HepG2 (cell line): ENCODE results near the gene ZBTB45. TPM values are rescaled to one million over a fixed set of nuclear protein-coding genes. Genes with fewer than 3 reads are reported as not detected.

Source experiments
- ATF4 ChIP-seq, 2 experiments: fragments of 450-650 bp in 1 of 2; sonication (generic) in 1 of 2; formaldehyde crosslinking; IDR thresholded peaks; 2 replicates each; pipeline versions ENCODE4 v1.5.0 to v1.8.0; 2020 to 2022; ENCODE audit warnings: mild to moderate bottlenecking in 1 of 2, missing genetic modification reagents in 1 of 2
- ERF ChIP-seq: IDR thresholded peaks from 2 replicates; pipeline ENCODE4 v1.6.1; 2018; ENCODE audit warnings: missing biosample characterization, missing genetic modification reagents
- GLI4 ChIP-seq: sonication (generic); formaldehyde crosslinking; IDR thresholded peaks from 2 replicates; pipeline ENCODE4 v1.5.1; 2020; ENCODE audit warnings: missing genetic modification reagents, mild to moderate bottlenecking, moderate library complexity, borderline replicate concordance
- ISX ChIP-seq: sonication (generic); formaldehyde crosslinking; conservative IDR thresholded peaks from 2 replicates; pipeline ENCODE4 v1.5.0; 2020; ENCODE audit warnings: missing genetic modification reagents
- MLX ChIP-seq: IDR thresholded peaks from 2 replicates; pipeline ENCODE4 v1.6.1; 2016
- MTF2 ChIP-seq: sonication (generic); formaldehyde crosslinking; IDR thresholded peaks from 2 replicates; pipeline ENCODE4 v1.5.0; 2020; ENCODE audit warnings: missing genetic modification reagents, borderline replicate concordance
- PHF8 ChIP-seq: sonication (generic); formaldehyde crosslinking; IDR thresholded peaks from 2 replicates; pipeline ENCODE4 v1.5.0; 2020; ENCODE audit warnings: missing genetic modification reagents
- REL ChIP-seq: sonication (generic); formaldehyde crosslinking; conservative IDR thresholded peaks from 2 replicates; pipeline ENCODE4 v1.8.0; 2022; ENCODE audit warnings: mild to moderate bottlenecking, missing genetic modification reagents, moderate library complexity
- SNAPC4 ChIP-seq: sonication (generic); formaldehyde crosslinking; IDR thresholded peaks from 2 replicates; pipeline ENCODE4 v1.4.0; 2020; ENCODE audit warnings: mild to moderate bottlenecking, missing genetic modification reagents
- ZBTB34 ChIP-seq: sonication (generic); formaldehyde crosslinking; IDR thresholded peaks from 2 replicates; pipeline ENCODE4 v1.8.0; 2022; ENCODE audit warnings: mild to moderate bottlenecking, missing genetic modification reagents
- ZC3H4 ChIP-seq: sonication (generic); formaldehyde crosslinking; IDR thresholded peaks from 2 replicates; pipeline ENCODE4 v1.4.0; 2020; ENCODE audit warnings: missing genetic modification reagents, borderline replicate concordance
- ZFP36L1 ChIP-seq: sonication (generic); formaldehyde crosslinking; IDR thresholded peaks from 2 replicates; pipeline ENCODE4 v1.8.0; 2022; ENCODE audit warnings: mild to moderate bottlenecking, missing genetic modification reagents, moderate library complexity
- ZFP91 ChIP-seq: sonication (generic); formaldehyde crosslinking; IDR thresholded peaks from 2 replicates; pipeline ENCODE4 v1.9.0; 2022; ENCODE audit warnings: missing genetic modification reagents, mild to moderate bottlenecking, borderline replicate concordance
- ZNF12 ChIP-seq: sonication (generic); formaldehyde crosslinking; IDR thresholded peaks from 2 replicates; pipeline ENCODE4 v1.5.0; 2020; ENCODE audit warnings: missing genetic modification reagents
- ZNF670 ChIP-seq: sonication (generic); formaldehyde crosslinking; IDR thresholded peaks from 2 replicates; pipeline ENCODE4 v1.8.0; 2022; ENCODE audit warnings: mild to moderate bottlenecking, missing genetic modification reagents, borderline replicate concordance
- ZNF749 ChIP-seq: sonication (generic); formaldehyde crosslinking; IDR thresholded peaks from 2 replicates; pipeline ENCODE4 v1.8.0; 2022; ENCODE audit warnings: mild to moderate bottlenecking, missing genetic modification reagents, moderate library complexity, borderline replicate concordance
- polyA plus RNA-seq, 8 experiments: library from polyadenylated mRNA; depleted of rRNA in 3 of 8; stranded (reverse) in 7 of 8; unstranded in 1 of 8; fragments of >200 nt; fragmentation: Illumina TruSeq in 4 of 8; extraction: Trizol in 4 of 8; gene quantifications; 2 replicates each; pipeline versions ENCODE4 v1.2.1 to v1.2.3, GENCODE V29; 2011 to 2016; ENCODE audit warnings: low read depth in 4 of 8, missing spikeins in 1 of 8, mixed read lengths in 1 of 8; ENCODE audit not compliant: insufficient read depth in 1 of 8
- total RNA-seq, 5 experiments: library from RNA; depleted of rRNA; stranded (reverse); fragments of >200 nt; fragmentation: Illumina TruSeq; extraction: Trizol; gene quantifications; 2 replicates each; pipeline ENCODE4 v1.2.3, GENCODE V29; 2016; ENCODE audit warnings: low read depth in 1 of 5

ZBTB45 gene
- total and polyA plus RNA-seq, 2 of the 13 experiments (the other 11 are each of a cell fraction or from before 2014, with no cell fraction given) = 3.0 to 3.7 TPM

GRCh38 chr19:58558623-58559274 lies 39.1 kb upstream of the ZBTB45 start (continued):
- TF ChIP-seq MLX (CRISPR knock-in tag) = no peak
- 0 out of 2 replicates have a peak, but pooled peaks have one; percentile 47 for TF ChIP-seq ZFP36L1
- TF ChIP-seq ERF = no peak; the same call in 1 of the 2 replicates
- peak; percentile 84; the same call in 1 of the 2 replicates for TF ChIP-seq ISX (CRISPR knock-in tag)
- no peak for TF ChIP-seq SNAPC4 (CRISPR knock-in tag)
- TF ChIP-seq GLI4 (CRISPR knock-in tag) = peak; percentile 19; the same call in 1 of the 2 replicates
- 0 out of 2 replicates have a peak, but pooled peaks have one; percentile 22 for TF ChIP-seq ZNF749 (CRISPR knock-in tag)
- TF ChIP-seq ZBTB34 = peak; percentile 28; the same call in 1 of the 2 replicates
- TF ChIP-seq PHF8 (CRISPR knock-in tag) = peak; percentile 93
- TF ChIP-seq ATF4 (CRISPR knock-in tag; IDR thresholded peaks at IDR 0.05) = peak in 1 of 2 experiments; percentile 43; a peak in 2 of 4 replicates
- TF ChIP-seq REL = no peak
- no peak for TF ChIP-seq ZC3H4 (CRISPR knock-in tag)
- TF ChIP-seq ZNF670 = no peak; the same call in 1 of the 2 replicates
- peak; percentile 78; the same call in 1 of the 2 replicates for TF ChIP-seq ZFP91 (CRISPR knock-in tag)
- no peak for TF ChIP-seq ZNF12 (CRISPR knock-in tag)
- TF ChIP-seq MTF2 = no peak; the same call in 1 of the 2 replicates
